HepG2 (cell line): Measurements from ENCODE around the gene PLXNB2. TPM values are rescaled to one million over a fixed set of nuclear protein-coding genes. Genes with fewer than 3 reads are reported as not detected.

Experiments used
- DBP ChIP-seq: sonication (generic); formaldehyde crosslinking; IDR thresholded peaks from 2 replicates; pipeline ENCODE4 v1.4.0; 2020; ENCODE audit warnings: missing genetic modification reagents; ENCODE audit errors: not compliant biosample characterization
- FOXA1 ChIP-seq, 2 experiments: fragments of 450-650 bp in 1 of 2; sonication (generic) in 1 of 2; formaldehyde crosslinking in 1 of 2; IDR thresholded peaks; 2 replicates each; pipeline versions ENCODE4 v1.4.0 to v1.6.1; 2016 to 2020; ENCODE audit warnings: missing genetic modification reagents in 1 of 2
- HOXA9 ChIP-seq: sonication (generic); formaldehyde crosslinking; IDR thresholded peaks from 2 replicates; pipeline ENCODE4 v1.8.1; 2022; ENCODE audit warnings: missing genetic modification reagents, mild to moderate bottlenecking, moderate library complexity, borderline replicate concordance
- KAT2B ChIP-seq: fragments of 150-350 bp; IDR thresholded peaks from 2 replicates; pipeline ENCODE4 v1.6.1; 2014; ENCODE audit warnings: low read depth, low read length, borderline replicate concordance
- KLF11 ChIP-seq: IDR thresholded peaks from 2 replicates; pipeline ENCODE4 v1.6.1; 2016; ENCODE audit warnings: missing compliant biosample characterization
- NR1H2 ChIP-seq: sonication (generic); formaldehyde crosslinking; IDR thresholded peaks from 2 replicates; pipeline ENCODE4 v1.8.1; 2022; ENCODE audit warnings: low read depth, missing genetic modification reagents, borderline replicate concordance
- SRSF9 ChIP-seq: fragments of 200-400 bp; formaldehyde crosslinking; IDR thresholded peaks from 2 replicates; pipeline ENCODE4 v1.6.1; 2018; ENCODE audit warnings: borderline replicate concordance, mild to moderate bottlenecking, low read depth, low read length; ENCODE audit not compliant: insufficient read depth, poor library complexity, severe bottlenecking
- THAP11 ChIP-seq: IDR thresholded peaks from 2 replicates; pipeline ENCODE4 v1.6.1; 2016; ENCODE audit warnings: missing biosample characterization, missing genetic modification reagents
- THAP9 ChIP-seq: sonication (generic); formaldehyde crosslinking; IDR thresholded peaks from 2 replicates; pipeline ENCODE4; 2020; ENCODE audit warnings: missing genetic modification reagents, mild to moderate bottlenecking, borderline replicate concordance
- ZFP37 ChIP-seq: sonication (generic); formaldehyde crosslinking; IDR thresholded peaks from 2 replicates; pipeline ENCODE4 v1.4.0; 2020; ENCODE audit warnings: missing genetic modification reagents, borderline replicate concordance
- ZNF207 ChIP-seq: fragments of 450-650 bp; IDR thresholded peaks from 2 replicates; pipeline ENCODE4 v1.6.1; 2016; ENCODE audit warnings: antibody characterized with exemption, borderline replicate concordance
- ZNF468 ChIP-seq: sonication (generic); formaldehyde crosslinking; IDR thresholded peaks from 2 replicates; pipeline ENCODE4 v1.8.0; 2022; ENCODE audit warnings: mild to moderate bottlenecking, moderate library complexity, missing genetic modification reagents
- ZNF512B ChIP-seq: sonication (generic); formaldehyde crosslinking; IDR thresholded peaks from 2 replicates; pipeline ENCODE4 v1.5.1; 2020; ENCODE audit warnings: missing genetic modification reagents, mild to moderate bottlenecking, borderline replicate concordance
- ZNF710 ChIP-seq: sonication (generic); formaldehyde crosslinking; IDR thresholded peaks from 2 replicates; pipeline ENCODE4 v1.5.0; 2020; ENCODE audit warnings: mild to moderate bottlenecking, missing genetic modification reagents, borderline replicate concordance
- ZNF724P ChIP-seq: sonication (generic); formaldehyde crosslinking; IDR thresholded peaks from 2 replicates; pipeline ENCODE4 v1.8.0; 2022; ENCODE audit warnings: missing genetic modification reagents, borderline replicate concordance
- polyA plus RNA-seq, 8 experiments: library from polyadenylated mRNA; depleted of rRNA in 3 of 8; stranded (reverse) in 7 of 8; unstranded in 1 of 8; fragments of >200 nt; fragmentation: Illumina TruSeq in 4 of 8; extraction: Trizol in 4 of 8; gene quantifications; 2 replicates each; pipeline versions ENCODE4 v1.2.1 to v1.2.3, GENCODE V29; 2011 to 2016; ENCODE audit warnings: low read depth in 4 of 8, missing spikeins in 1 of 8, mixed read lengths in 1 of 8; ENCODE audit not compliant: insufficient read depth in 1 of 8
- total RNA-seq, 5 experiments: library from RNA; depleted of rRNA; stranded (reverse); fragments of >200 nt; fragmentation: Illumina TruSeq; extraction: Trizol; gene quantifications; 2 replicates each; pipeline ENCODE4 v1.2.3, GENCODE V29; 2016; ENCODE audit warnings: low read depth in 1 of 5

The PLXNB2 gene
- total and polyA plus RNA-seq, 2 of the 13 experiments (the other 11 are each of a cell fraction or from before 2014, with no cell fraction given): 32.6 to 68.9 TPM

- TF ChIP-seq KAT2B (no peak), ZNF710 (CRISPR knock-in tag) (no peak), ZNF468 (CRISPR knock-in tag) (no peak), ZNF512B (CRISPR knock-in tag) (no peak), ZNF207 (no peak), KLF11 (no peak), HOXA9 (CRISPR knock-in tag) (no peak), THAP9 (CRISPR knock-in tag) (no peak), THAP11 (0 out of 2 replicates have a peak, but pooled peaks have one; percentile 31), ZFP37 (CRISPR knock-in tag) (no peak), NR1H2 (CRISPR knock-in tag) (no peak), ZNF724P (CRISPR knock-in tag) (peak; percentile 65; the same call in 1 of the 2 replicates), SRSF9 (no peak), FOXA1 (IDR thresholded peaks at IDR 0.05) (no peak), FOXA1 (CRISPR knock-in tag; IDR thresholded peaks at IDR 0.05) (no peak; the same call in none of the 2 replicates), DBP (no peak)
Measured at GRCh38 chr22:50250555-50251476, 56.6 kb downstream of the PLXNB2 start, which contains the start of gene HDAC10 (continued).
